ENCODE results near the gene GLOD5.
"Not testable (repeated sequence)": the region's sequence is repeated elsewhere in the genome, so short reads cannot be mapped to it uniquely, and the experiment has no call there.

The GLOD5 gene

DNA sequence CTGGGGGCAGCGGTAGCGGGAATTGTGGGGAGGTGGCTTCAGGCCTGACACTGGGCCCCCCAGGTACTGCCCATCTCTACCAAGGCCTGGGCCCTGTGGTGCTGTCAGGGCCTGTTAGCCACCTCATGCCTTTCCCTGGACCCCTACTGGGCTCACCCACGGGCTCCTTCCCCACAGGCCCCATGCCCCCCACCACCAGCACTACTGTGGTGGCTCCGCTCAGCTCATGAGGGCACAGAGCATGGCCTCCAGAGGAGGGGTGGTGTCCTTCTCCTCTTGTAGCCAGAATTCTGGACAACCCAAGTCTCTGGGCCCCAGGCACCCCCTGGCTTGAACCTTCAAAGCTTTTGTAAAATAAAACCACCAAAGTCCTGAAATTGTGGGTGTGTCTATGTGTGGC is 32.4 kb downstream of the GLOD5 start:
- no peak for DNase-seq (ENCODE audit: low spot score)

DNA sequence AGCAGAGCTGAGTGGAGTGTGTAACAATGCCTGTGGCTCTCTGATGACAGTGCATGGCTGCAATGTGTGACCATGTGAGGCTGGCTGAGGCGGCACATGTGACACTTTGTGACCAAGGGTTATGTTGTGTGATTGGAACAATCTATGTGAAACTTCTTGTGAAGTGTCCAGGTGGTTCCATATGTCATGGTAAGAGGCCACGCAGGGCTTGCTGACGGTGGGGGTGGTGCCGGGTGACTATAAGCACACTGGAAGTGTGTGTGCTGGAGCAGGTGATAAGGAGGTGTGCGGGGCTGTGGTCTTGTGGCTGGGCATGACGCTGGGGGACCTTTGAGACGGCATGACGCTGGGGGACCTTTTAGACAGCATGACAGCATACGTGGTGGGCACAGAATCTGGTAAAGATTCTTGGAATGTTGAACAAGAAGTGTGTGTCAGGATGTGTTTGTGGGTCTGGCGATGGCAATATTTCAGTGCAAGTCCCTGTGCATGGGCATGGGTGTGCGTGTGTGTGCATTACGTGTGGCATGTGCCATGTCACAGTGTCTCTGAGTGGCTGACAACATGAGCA is 32.9 kb downstream of the GLOD5 start:
- no peak for DNase-seq (ENCODE audit: low spot score)

DNA sequence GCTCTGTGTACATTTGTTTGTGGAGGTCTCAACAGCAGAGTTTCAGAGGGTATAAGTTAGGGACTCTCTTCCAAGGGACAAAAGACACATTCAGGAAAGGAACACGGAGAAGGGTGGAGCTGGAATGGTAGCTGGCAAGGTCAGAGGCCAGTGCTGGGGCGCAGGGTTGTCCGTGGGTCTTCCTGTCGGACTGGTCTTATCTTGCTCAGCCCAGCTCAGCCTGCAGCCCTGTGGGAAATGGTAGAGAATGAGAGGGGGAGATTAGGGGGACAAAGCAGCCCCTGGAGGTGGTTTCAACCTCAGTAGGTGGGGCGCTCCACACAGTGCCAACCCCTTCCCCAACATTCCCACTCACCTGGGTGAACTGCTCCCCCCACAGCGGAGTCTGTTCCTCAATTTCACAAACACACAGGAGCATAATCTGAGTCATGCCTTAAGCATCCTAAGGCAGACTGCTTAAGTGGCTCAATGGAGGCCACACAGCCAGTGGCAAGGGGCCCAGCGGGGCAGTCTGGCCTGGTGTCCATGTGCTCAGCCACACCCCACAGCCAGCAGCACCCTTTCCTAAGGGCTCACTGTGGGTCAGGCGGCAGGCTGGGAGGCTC is 33.5 kb downstream of the GLOD5 start:
- no peak for DNase-seq (ENCODE audit: low spot score)

DNA sequence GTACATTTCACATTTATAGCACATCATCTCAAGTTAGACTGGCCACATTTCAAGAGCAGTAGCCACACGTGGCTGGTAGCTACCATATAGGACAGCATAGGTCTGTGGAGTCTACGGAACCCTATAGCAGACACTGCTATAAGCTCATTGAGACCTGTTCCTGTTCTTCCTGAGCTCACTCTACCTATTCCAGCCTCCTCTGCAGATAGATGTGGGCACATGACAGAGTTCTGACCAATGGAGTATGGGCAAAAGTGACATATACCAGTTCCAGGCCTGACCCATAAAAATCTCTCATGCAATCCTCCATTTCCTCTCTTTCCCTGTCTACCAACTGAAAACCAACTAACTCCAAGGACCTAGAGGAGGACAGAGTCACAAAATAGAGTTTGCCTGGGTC is 36.8 kb downstream of the GLOD5 start:
- no peak for DNase-seq (ENCODE audit: low spot score)

DNA sequence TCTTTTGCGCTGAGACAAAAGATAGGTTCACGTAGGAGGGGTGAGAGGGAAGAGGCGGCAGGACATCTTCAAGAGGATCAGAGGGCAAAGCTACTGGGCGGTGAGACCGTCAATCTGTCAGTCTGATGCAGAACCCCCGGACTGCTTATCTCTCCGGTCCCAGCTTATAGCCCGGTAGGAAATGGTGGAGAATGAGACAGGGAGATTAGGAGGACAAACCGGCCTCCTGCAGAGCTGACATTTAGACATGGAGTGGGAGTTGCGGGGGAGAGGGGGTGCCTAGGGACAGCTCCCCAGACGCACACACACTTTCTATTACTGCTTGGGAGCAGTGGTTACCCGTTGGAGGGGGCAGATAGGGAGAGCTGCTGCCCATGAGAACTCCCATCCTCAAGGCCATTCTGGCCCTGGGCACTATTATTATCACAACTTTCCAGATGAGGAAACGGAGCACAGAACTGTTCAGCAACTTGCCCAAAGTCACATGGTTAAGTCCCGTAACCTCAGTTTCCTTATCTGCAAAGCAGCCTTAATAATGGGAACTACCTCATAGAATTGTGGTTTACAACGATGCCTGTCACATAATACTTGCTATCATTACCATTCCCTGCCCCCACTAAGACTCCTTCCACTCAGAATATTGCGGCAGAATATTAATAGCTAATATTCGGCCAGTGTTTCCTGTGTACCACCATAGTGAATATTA is 39.2 kb downstream of the GLOD5 start:
- no peak for DNase-seq (ENCODE audit: low spot score)

DNA sequence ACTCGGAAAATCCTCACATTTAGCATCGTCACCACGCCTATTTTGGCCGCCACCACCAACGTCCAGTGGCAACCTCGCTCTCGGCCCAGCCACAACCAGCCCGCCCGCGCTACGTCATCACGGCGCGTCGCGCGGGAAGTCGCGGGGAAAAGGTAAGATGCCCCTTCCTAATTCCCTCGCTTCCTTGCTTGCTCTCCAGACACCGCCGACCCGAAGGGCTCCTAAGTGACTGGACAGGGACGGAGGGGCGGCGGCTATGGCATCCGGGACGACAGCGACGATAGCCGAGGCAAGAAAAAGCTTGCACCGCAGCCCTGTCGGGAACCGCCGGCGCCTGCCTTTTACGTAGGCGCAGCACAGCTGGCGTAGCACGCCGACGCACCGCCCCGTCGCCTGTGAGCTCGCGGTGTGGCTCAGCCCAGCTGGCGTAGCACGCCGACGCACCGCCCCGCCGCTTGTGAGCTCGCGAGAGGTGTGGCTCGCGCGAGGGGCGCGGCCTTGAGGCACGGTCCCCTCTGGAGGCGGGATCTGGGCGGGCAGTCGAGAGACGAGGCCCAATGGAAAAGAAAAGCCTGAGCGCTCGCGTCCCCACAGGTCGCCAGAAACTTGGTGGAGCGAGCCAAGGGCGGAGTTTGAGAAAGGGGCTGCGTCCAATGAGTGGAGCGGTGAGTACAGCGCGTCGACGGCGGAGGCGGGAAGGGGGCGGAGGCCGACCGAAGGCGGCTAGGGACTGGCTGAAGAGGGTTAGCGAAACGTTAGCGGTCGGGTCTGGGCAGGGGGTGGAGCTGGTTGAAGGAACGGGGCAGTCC is 39.9 kb downstream of the GLOD5 start, which contains the start of gene HDAC6:
TSS of gene HDAC6 (plus strand) at position 788 of the 809 bp plus-strand sequence. CDS start 626 bp downstream, outside the sequence.
- DNase-seq (ENCODE audit: low spot score) = peak; percentile 98

DNA sequence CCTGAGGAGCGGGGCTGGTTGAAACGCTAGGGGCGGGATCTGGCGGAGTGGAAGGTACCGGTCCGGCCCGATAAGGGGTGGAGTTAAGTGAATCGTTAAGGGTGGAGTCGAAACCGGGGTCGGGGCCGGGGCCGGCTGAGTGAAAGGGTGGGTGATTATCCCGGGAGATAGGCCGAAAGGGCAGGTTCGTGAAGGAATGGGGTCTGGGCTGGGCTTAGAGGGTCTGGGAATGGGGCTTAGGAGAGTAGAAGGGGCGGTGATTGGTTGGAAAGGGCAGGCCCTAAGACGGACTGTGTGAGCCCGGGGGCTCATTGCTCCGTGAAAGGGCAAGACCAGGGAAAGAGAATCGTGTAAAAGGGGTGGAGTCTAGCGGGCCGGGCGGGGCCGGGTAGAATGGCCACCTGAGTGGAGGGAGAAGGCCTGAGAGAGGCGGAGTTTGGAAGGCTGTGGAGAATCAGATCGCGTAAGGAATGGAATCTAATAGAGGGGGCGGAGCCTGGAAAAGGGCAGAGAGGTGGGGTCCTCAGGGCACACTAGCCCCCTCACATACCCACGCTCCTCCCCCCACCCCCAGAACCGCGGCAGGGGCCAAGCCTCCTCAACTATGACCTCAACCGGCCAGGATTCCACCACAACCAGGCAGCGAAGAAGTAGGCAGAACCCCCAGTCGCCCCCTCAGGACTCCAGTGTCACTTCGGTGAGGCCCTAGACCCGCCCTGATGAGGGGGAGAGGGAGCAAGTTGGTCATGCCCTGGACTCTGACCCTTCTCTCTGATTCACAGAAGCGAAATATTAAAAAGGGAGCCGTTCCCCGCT is 40.8 kb downstream of the GLOD5 start:
- DNase-seq (ENCODE audit: low spot score) = peak; percentile 49

DNA sequence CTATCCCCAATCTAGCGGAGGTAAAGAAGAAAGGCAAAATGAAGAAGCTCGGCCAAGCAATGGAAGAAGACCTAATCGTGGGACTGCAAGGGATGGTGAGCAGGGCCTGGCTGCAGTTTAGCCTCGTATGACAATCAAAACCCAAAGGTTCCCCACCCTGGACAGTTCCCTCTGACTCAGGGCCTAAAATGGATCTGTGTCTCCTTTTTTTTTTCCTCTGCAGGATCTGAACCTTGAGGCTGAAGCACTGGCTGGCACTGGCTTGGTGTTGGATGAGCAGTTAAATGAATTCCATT is 41.3 kb downstream of the GLOD5 start:
- no peak for DNase-seq (ENCODE audit: low spot score)

DNA sequence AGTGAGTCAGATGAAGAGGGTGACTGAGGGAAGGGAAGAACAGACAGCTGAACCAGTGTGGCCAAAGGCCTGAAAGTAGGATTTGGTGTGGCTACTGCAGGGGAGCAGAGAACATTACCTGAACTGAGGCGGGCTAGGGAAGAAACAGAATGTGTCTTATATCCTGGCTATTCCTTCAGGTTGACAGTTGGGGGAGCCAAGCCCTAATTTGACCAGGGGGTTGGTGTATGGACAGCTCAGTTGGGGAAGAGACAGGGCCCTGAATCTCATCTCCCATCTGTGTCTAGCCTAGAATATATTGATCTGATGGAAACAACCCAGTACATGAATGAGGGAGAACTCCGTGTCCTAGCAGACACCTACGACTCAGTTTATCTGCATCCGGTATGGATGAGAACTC is 44.5 kb downstream of the GLOD5 start:
- DNase-seq (ENCODE audit: low spot score) = no peak

DNA sequence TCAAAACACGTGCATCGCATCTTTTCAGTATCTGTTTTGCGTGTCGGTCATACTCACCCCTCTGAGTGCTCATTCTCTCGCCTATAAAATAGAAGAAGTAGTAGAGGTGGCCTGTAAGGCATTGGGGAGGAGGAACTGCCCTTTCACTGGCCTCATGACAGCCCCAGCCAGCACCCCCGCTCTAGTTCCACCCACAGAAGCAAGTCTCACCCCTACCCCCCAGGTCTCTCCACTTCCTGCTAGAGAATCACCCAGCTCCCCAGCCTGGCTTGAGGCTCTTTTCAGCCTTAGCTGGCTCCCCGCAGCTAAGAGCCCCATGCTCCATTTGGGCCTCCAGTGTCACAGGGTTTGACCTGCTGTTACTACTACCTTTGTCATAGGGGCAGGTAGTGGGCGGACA is 52.1 kb downstream of the GLOD5 start:
- DNase-seq (ENCODE audit: low spot score) = peak; percentile 12

DNA sequence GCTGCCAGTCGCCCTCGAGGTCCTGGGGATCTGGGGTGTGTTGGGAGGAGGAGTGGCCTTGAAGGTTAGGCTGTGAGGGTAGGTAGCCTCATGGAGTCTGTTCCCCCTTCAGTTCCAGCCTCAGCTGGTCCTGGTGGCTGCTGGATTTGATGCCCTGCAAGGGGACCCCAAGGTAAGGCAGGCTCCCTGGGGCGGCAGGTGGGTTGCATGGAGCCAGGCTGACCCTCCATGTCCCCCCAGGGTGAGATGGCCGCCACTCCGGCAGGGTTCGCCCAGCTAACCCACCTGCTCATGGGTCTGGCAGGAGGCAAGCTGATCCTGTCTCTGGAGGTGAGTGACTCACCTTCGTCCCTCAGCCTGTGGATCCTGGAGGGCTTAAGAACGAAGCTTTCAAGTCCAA is 53.2 kb downstream of the GLOD5 start:
- DNase-seq (ENCODE audit: low spot score) = no peak

DNA sequence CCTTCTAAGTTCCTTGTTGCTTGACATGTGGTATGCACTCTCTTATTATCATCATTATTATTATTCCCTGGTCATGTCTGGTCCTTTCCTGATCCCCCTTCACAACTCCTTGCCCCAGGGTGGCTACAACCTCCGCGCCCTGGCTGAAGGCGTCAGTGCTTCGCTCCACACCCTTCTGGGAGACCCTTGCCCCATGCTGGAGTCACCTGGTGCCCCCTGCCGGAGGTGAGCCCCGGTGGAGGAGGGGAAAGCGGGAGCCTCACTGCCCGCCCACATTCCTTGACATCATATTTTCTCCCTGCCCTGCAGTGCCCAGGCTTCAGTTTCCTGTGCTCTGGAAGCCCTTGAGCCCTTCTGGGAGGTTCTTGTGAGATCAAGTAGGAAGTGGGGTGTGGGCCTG is 53.7 kb downstream of the GLOD5 start:
- no peak for DNase-seq (ENCODE audit: low spot score)

DNA sequence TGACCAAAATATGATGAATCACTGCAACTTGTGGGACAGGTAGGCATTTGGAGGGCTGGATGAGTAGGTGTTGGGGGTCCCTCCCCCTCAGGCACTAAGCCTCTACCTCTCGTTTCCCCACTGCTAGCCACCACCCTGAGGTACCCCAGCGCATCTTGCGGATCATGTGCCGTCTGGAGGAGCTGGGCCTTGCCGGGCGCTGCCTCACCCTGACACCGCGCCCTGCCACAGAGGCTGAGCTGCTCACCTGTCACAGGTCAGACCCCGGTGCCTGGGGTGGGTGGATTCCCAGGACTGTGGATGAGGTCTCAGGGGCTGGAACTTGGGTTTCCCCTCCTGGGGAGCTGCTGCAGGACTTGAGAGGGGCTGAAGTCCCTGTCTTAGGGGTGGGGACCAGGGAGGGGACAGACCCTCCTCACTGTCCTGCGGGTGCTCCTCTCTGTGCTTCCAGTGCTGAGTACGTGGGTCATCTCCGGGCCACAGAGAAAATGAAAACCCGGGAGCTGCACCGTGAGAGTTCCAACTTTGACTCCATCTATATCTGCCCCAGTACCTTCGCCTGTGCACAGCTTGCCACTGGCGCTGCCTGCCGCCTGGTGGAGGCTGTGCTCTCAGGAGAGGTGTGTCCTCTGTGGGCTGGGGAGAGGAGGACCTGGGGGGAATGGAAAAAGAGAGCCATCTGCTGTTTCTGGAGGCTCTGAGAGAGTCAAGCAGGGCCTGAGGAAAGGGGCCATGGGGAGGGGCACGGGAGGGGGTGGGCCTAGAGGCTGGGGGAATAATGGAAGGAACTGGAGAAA is 54.7 kb downstream of the GLOD5 start:
- DNase-seq (ENCODE audit: low spot score) = no peak

DNA sequence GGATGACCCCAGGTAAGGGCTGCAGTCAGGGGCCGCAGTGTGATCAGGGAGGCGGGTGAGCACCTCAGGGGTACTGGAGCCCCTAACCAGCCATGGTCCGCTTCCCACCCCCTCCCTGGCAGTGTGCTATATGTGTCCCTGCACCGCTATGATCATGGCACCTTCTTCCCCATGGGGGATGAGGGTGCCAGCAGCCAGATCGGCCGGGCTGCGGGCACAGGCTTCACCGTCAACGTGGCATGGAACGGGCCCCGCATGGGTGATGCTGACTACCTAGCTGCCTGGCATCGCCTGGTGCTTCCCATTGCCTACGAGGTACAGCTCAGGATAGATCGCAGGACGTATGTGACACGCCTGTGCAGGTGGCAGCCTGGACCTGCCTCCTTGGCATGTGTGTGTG is 56.6 kb downstream of the GLOD5 start:
- DNase-seq (ENCODE audit: low spot score) = no peak

DNA sequence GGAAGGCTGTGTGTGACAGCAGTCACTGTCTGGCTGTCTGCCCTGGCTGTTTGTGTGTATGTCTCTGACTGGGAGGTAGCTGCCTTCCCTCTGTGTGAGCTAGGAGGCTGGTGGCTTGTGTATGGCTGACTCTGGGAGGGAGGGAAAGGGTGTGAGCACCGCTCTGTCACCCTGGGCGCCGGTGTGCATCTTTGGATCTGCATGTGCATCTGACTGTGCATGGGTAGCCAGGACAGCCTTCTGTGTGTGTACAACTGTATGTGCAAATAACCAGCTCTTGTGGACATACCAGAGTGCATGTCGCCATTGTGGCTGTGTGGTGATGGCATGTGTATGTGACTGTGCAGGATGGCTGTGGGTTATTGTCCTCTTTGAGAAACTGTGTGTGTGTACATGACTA is 57.3 kb downstream of the GLOD5 start:
- DNase-seq (ENCODE audit: low spot score) = no peak

DNA sequence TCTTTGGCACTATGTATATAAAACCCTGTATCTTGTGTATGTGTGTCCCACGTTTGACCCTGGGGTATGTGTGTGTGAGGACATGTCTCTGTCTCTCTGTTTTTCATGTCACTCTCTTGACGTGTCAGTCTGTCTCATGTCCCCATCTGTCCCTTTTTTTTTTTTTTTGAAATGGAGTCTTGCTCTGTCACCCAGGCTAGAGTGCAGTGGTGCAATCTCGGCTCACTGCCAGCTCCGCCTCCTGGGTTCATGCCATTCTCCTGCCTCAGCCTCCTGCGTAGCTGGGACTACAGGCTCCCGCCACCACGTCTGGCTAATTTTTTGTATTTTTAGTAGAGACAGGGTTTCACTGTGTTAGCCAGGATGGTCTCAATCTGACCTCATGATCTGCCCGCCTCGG is 57.8 kb downstream of the GLOD5 start:
- DNase-seq (ENCODE audit: low spot score) = not testable (repeated sequence)

DNA sequence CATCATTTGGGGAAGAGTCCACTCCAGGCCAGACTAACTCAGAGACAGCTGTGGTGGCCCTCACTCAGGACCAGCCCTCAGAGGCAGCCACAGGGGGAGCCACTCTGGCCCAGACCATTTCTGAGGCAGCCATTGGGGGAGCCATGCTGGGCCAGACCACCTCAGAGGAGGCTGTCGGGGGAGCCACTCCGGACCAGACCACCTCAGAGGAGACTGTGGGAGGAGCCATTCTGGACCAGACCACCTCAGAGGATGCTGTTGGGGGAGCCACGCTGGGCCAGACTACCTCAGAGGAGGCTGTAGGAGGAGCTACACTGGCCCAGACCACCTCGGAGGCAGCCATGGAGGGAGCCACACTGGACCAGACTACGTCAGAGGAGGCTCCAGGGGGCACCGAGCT is 61.5 kb downstream of the GLOD5 start:
- no peak for DNase-seq (ENCODE audit: low spot score)
